Right lobe of liver (tissue), 6 donors: ENCODE results near the gene CADM2. TPM values are rescaled to one million over a fixed set of nuclear protein-coding genes. Genes with fewer than 3 reads are reported as not detected.

ENCODE experiments used
- ATAC-seq, 4 donors: fragments of 200-7000 bp; cut with Tn5 transposase; one replicate each; pipeline ENCODE4 v1.9.1; 2020; ENCODE audit warnings: mild to moderate bottlenecking in 4 of 4, moderate library complexity in 4 of 4
- DNase-seq, 3 donors: peaks; one replicate each; pipeline ENCODE4 v3.0.0-alpha.2; 2020
- H3K27ac ChIP-seq, 3 donors: fragments of 200-600 bp; one replicate each; pipeline ENCODE4 v1.8.0; 2022
- H3K27me3 ChIP-seq, 2 donors: fragments of 200-600 bp; one replicate each; pipeline ENCODE4 v1.8.0; 2022
- H3K36me3 ChIP-seq, 4 donors: fragments of 200-600 bp; sonication (generic) in 1 of 4; one replicate each; pipeline versions ENCODE4 v1.5.1 to v1.8.0; 2017 to 2022; ENCODE audit warnings: control low read depth in 1 of 4
- H3K4me1 ChIP-seq, 4 donors: fragments of 200-600 bp; sonication (generic) in 1 of 4; one replicate each; pipeline versions ENCODE4 v1.5.1 to v1.8.0; 2017 to 2022; ENCODE audit warnings: control low read depth in 1 of 4
- H3K4me3 ChIP-seq, 3 donors: fragments of 200-600 bp; one replicate each; pipeline ENCODE4 v1.8.0; 2022
- H3K9me3 ChIP-seq, 4 donors: fragments of 200-600 bp; sonication (generic) in 1 of 4; one replicate each; pipeline versions ENCODE4 v1.5.1 to v1.8.0; 2017 to 2022; ENCODE audit warnings: control low read depth in 1 of 4
- POLR2A ChIP-seq: fragments of 450-650 bp; IDR thresholded peaks from one replicate; pipeline ENCODE4 v1.6.1; 2017; ENCODE audit warnings: antibody characterized with exemption, mild to moderate bottlenecking
- WGBS: methylation state at CpG from one replicate; pipeline ENCODE4 v1.1.6; 2018; ENCODE audit warnings: low coverage, low lambda C conversion rate; ENCODE audit not compliant: insufficient coverage; ENCODE audit errors: missing lambda C conversion rate; 5-methylcytosine and 5-hydroxymethylcytosine counted together
- intact Hi-C, 2 donors: fragments of 100-400 bp; cut with DNase I; formaldehyde crosslinking; loops; one replicate each; pipeline versions ENCODE4 v1.11.2 to v1.14.1; 2022
- total RNA-seq, 6 experiments: library from RNA; depleted of rRNA in 2 of 6; stranded (reverse); fragments of >200 nt in 2 of 6; fragmentation: NEBNext Ultra II Directional in 3 of 6; extraction: Animal tissue kit (Norgen Biotek cat#: 25700) in 3 of 6; gene quantifications; one replicate each; pipeline versions ENCODE4 v1.1.0 to v1.2.4, GENCODE V29; 2016 to 2023
- TF ChIP-seq, protein P1 (sequence below), 4 donors: fragments of 200-600 bp in 3 of 4; fragments of 450-650 bp in 1 of 4; IDR thresholded peaks; one replicate each; pipeline versions ENCODE4 v1.5.1 to v1.8.0; 2016 to 2022; ENCODE audit warnings: antibody characterized with exemption in 4 of 4, mild to moderate bottlenecking in 2 of 4
- donor health status: DM: no; HTN: yes; CAD: no.
- donor health status: DM: no; HTN: no; CAD: no.
- donor health status: DM: no; HTN: no; CAD: no.
- donor health status: DM: no; HTN: yes; CAD: no.
- donor health status: DM: no; HTN: yes; CAD: no.

Gene CADM2
- total RNA-seq, 6 experiments from 2014 or later, result under 0.01 to 1.7 (median 0.15) TPM

DNA sequence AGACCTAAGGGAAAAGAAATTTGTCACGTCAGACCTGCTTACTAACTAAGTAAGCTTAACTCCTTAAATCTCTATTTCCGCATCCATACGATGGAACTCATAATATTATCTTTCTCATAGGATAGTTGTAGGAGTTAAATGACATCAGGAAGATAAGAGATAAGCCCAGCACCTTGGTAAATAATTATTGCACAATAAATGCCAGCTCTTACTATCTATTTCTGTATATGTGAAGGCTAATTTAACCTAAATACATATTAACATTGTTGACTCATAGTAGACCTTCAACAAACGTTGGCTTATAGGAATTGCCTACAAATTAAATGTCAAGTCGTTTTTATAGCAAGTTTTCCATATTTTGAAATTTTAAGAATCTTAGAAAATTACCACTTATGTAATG lies 709.0 kb downstream of the CADM2 start:
- 45% methylated on average over 5 of the region's 5 CpGs for WGBS
- no peak for TF ChIP-seq POLR2A
- TF ChIP-seq, protein P1, sequence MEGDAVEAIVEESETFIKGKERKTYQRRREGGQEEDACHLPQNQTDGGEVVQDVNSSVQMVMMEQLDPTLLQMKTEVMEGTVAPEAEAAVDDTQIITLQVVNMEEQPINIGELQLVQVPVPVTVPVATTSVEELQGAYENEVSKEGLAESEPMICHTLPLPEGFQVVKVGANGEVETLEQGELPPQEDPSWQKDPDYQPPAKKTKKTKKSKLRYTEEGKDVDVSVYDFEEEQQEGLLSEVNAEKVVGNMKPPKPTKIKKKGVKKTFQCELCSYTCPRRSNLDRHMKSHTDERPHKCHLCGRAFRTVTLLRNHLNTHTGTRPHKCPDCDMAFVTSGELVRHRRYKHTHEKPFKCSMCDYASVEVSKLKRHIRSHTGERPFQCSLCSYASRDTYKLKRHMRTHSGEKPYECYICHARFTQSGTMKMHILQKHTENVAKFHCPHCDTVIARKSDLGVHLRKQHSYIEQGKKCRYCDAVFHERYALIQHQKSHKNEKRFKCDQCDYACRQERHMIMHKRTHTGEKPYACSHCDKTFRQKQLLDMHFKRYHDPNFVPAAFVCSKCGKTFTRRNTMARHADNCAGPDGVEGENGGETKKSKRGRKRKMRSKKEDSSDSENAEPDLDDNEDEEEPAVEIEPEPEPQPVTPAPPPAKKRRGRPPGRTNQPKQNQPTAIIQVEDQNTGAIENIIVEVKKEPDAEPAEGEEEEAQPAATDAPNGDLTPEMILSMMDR (IDR thresholded peaks at IDR 0.05), result no peak
- H3K27ac ChIP-seq, result no peak overlapping the region

DNA sequence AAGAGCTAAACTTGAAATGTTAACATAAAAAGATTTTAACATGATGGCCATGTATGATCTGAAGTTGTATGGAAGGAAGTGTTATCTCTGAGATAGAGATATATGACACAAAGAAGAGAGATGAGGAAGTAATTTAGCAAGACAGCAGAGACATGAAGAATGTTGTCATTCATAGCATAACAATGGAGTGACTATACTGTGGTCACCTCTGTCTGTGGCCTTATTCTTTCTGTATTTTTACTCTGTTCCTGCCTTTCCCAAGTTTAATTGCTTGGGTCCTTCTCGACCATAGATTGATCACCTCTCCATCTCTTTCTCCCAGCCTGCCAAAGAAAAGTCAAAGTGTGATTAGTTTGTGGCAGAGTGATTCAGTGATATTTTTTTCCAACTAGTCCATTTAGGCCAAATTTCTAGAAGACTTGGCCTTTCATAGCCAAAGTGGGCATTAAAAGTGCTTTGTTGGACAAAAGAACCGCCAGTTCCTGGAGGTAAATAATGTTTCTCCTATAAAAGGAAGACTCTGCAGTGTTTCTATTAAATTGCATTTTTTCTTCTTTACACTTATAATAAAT lies 711.9 kb downstream of the CADM2 start:
- Histone ChIP-seq H3K36me3 (no peaks in the 10 kb centered on the region), H3K4me1 (no peaks in the 10 kb centered on the region), H3K27me3 (no peaks in the 10 kb centered on the region), H3K4me3 (no peak overlapping the region), H3K9me3 (no peaks in the 10 kb centered on the region), H3K27ac (no peak overlapping the region)
- TF ChIP-seq, protein P1 (IDR thresholded peaks at IDR 0.05), result no peak
- TF ChIP-seq POLR2A, result no peak
- intact Hi-C loops, result no loop called here
- DNase-seq, result no peak
- 33% methylated on average over 2 of the region's 2 CpGs for WGBS
- ATAC-seq, result no peak

More for the DNA sequence above, 709.0 kb downstream of the CADM2 start:
- intact Hi-C loops, result no loop called here
- ATAC-seq (no peak), DNase-seq (no peak)
- Histone ChIP-seq H3K27me3 (no peaks in the 10 kb centered on the region), H3K9me3 (no peaks in the 10 kb centered on the region), H3K36me3 (no peaks in the 10 kb centered on the region), H3K4me1 (no peaks in the 10 kb centered on the region), H3K4me3 (no peak overlapping the region)

DNA sequence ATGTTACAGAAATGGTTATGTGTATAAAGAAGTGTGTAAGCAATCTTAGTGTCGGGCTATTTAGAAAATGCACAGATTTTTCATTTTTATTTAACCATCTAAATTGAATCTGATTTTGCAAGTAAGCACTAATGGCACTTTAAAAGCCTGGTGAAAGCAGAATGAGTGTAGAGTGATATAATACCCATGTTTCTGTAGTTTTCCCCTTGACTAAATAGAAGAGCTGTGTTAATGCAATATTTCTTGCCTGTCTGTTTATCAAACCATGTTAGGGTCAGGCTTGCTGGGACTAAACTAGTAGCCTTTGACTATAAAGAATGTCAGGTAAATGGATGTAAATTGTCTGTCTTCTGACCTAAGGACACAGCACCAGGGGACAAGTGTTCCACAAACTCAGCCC lies 714.0 kb downstream of the CADM2 start:
- TF ChIP-seq, protein P1 (IDR thresholded peaks at IDR 0.05), result no peak
- TF ChIP-seq POLR2A, result no peak
- intact Hi-C loops, result no loop called here
- 50% methylated on average over 1 of the region's 1 CpG for WGBS

DNA sequence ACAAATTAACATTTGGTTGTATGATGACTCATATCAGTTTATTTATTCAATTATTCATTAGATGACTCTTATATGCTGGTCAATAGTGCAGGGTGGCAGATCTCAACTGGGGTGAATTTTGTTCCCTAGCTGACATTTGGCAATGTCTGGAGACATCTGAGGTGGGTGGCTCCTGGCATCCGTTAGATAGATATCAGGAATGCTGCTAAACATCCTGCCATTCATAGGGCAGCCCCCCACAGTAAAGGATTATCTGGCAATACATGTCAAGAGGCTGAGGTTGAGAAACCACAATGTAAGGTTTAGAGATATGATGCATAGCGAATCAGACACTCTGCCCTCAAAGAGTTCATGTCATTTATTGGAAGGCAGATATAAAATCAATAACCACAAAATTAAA lies 719.9 kb downstream of the CADM2 start:
- H3K27me3 ChIP-seq, result no peaks in the 10 kb centered on the region
- 36% methylated on average over 2 of the region's 2 CpGs for WGBS
- ATAC-seq, result no peak
- no peak overlapping the region for H3K4me3 ChIP-seq
- no peak for DNase-seq
- H3K9me3 ChIP-seq, result no peaks in the 10 kb centered on the region
- TF ChIP-seq, protein P1 (IDR thresholded peaks at IDR 0.05), result no peak
- TF ChIP-seq POLR2A, result no peak
- intact Hi-C loops, result no loop called here
- no peaks in the 10 kb centered on the region for H3K36me3 ChIP-seq
- H3K27ac ChIP-seq, result no peak overlapping the region
- no peaks in the 10 kb centered on the region for H3K4me1 ChIP-seq

More for the DNA sequence above, 714.0 kb downstream of the CADM2 start:
- no peak overlapping the region for H3K27ac ChIP-seq
- no peaks in the 10 kb centered on the region for H3K4me1 ChIP-seq
- no peaks in the 10 kb centered on the region for H3K36me3 ChIP-seq
- H3K27me3 ChIP-seq, result no peaks in the 10 kb centered on the region
- ATAC-seq, result no peak
- H3K4me3 ChIP-seq, result no peak overlapping the region
- H3K9me3 ChIP-seq, result no peaks in the 10 kb centered on the region
- no peak for DNase-seq

DNA sequence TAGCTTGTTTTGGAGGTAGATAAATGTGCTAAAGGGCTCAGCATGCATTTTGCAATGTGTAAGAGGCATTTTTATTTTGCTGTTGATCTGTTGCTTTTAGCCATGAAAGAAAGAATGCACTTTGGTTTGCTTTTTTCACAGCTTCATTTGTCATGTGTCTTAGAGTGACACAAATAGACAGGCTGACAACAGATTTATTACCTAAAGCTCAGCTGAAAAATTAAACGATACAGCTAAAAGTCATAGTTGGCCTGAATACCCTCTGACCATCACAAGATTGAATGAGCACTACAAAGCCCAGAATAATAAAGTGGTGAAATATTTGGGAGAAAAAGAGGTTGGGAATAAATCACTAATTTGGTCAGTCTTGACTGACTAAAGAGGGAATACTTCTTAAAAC lies 723.1 kb downstream of the CADM2 start:
- H3K27me3 ChIP-seq, result no peaks in the 10 kb centered on the region
- intact Hi-C loops, result no loop called here
- 33% methylated on average over 1 of the region's 1 CpG for WGBS

More for the DNA sequence above, 723.1 kb downstream of the CADM2 start:
- TF ChIP-seq POLR2A, result no peak
- TF ChIP-seq, protein P1 (IDR thresholded peaks at IDR 0.05), result no peak
- H3K36me3 ChIP-seq, result no peaks in the 10 kb centered on the region
- H3K4me1 ChIP-seq, result no peaks in the 10 kb centered on the region
- no peak overlapping the region for H3K27ac ChIP-seq
- DNase-seq, result no peak
- no peak overlapping the region for H3K4me3 ChIP-seq
- no peak for ATAC-seq
- no peaks in the 10 kb centered on the region for H3K9me3 ChIP-seq
